ENCODE measurements around the gene CDC37. TPM values are rescaled to one million over a fixed set of nuclear protein-coding genes. Genes with fewer than 3 reads are reported as not detected.
A peak's percentile ranks its signal among the peaks of the same experiment; 100 is the strongest.

The CDC37 gene
- total and polyA plus RNA-seq, 2 of the 4 experiments (the other 2 are of a cell fraction): 209 to 650 TPM

GRCh38 chr19:10431943-10432735 is 28.8 kb upstream of the CDC37 start:
- Histone ChIP-seq H3K27ac (ENCODE audit: insufficient read depth, low read length) (no peak overlapping the region), H3K79me1 (ENCODE audit: low read depth in 1 of 2, low read length in 2 of 2) (peaks cover 16 to 41% of the 10 kb centered on the region in 2 experiments), H3K4me3 (ENCODE audit: insufficient read depth, low read depth, low read length) (peak overlapping the region; percentile 48), H3K23ac (ENCODE audit: low read depth, low read length) (no peak overlapping the region), H3K14ac (replicated peaks; ENCODE audit: low read depth, low read length) (no peak overlapping the region), H2BK20ac (ENCODE audit: low read depth, low read length) (no peak overlapping the region), H3K4me1 (ENCODE audit: control insufficient read depth, insufficient read depth, low read length) (peaks cover 9% of the 10 kb centered on the region), H2BK15ac (ENCODE audit: low read depth, low read length) (no peak overlapping the region), H3K27me3 (ENCODE audit: control insufficient read depth, insufficient read depth, low read length) (peaks cover 7% of the 10 kb centered on the region; the same call in 1 of the 2 replicates), H3K4me2 (ENCODE audit: low read depth, low read length) (peak overlapping the region; percentile 92), H2AK9ac (replicated peaks; ENCODE audit: low read depth, low read length, poor library complexity) (peak overlapping the region; percentile 97), H4K20me1 (ENCODE audit: insufficient read depth, low read length) (0 out of 2 replicates have a peak, but pooled peaks cover 5% of the 10 kb centered on the region), H2AK5ac (ENCODE audit: low read depth, low read length) (no peak overlapping the region), H4K91ac (ENCODE audit: insufficient read depth, low read depth, low read length) (no peak overlapping the region), H3K9me1 (ENCODE audit: insufficient read depth, low read length) (peaks cover 3% of the 10 kb centered on the region; the same call in 1 of the 2 replicates), H3K18ac (ENCODE audit: low read depth, low read length) (no peak overlapping the region), H4K5ac (ENCODE audit: low read depth, low read length) (peak overlapping the region; percentile 67; the same call in 1 of the 2 replicates), H2BK5ac (ENCODE audit: low read depth, low read length, poor library complexity, severe bottlenecking) (no peak overlapping the region), H3K4ac (ENCODE audit: low read depth, low read length) (peak overlapping the region; percentile 18; the same call in 1 of the 2 replicates), H3K56ac (ENCODE audit: extremely low read depth, insufficient read depth, low read length) (no peak overlapping the region; the same call in 1 of the 2 replicates), H3K9ac (ENCODE audit: low read depth, low read length) (0 out of 2 replicates have a peak overlapping the region, but pooled peaks have one; percentile 57), H2BK120ac (ENCODE audit: low read depth, low read length) (no peak overlapping the region), H4K8ac (ENCODE audit: low read depth in 2 of 2, low read length in 2 of 2) (peak overlapping the region; percentile 49 to 53; a peak in 2 of 4 replicates), H2AFZ (replicated peaks; ENCODE audit: low read length, poor library complexity) (peak overlapping the region; percentile 97), H3K9me3 (ENCODE audit: control insufficient read depth, insufficient read depth, low read length) (no peaks in the 10 kb centered on the region), H3K36me3 (ENCODE audit: control insufficient read depth, insufficient read depth, low read length) (peaks cover 4% of the 10 kb centered on the region; the same call in 1 of the 2 replicates)
- 4% methylated on average over 9 of the region's 64 CpGs; no CpG with 5 or more reads in 1 of the 2 experiments for WGBS, 2 experiments (ENCODE audit: extremely low coverage in 2 of 2, insufficient read length in 1 of 2)
- no TSS peak for BruUV-seq (replicated peaks)
- DNase-seq (no peak), ATAC-seq (ENCODE audit: low read depth) (peak; percentile 77)
- POLR2A ChIA-PET (ENCODE audit: unreplicated experiment): no interaction called here
- dilution Hi-C loops (cut with HindIII; ENCODE audit: low sequenced_read_pairs, unreplicated experiment) (no loop called here), intact Hi-C loops (cut with micrococcal nuclease) (no loop called here), in situ Hi-C loops (cut with MboI; ENCODE audit: low sequenced_read_pairs) (no loop called here)
- TF ChIP-seq MAZ (IDR thresholded peaks at IDR 0.05; ENCODE audit: borderline replicate concordance, low read depth, low read length) (peak; percentile 46; the same call in 1 of the 2 replicates), CEBPB (IDR thresholded peaks at IDR 0.05; ENCODE audit: low read depth, low read length) (no peak)
- CTCF ChIA-PET: interaction anchor here (1.0 kb wide), 1 partner anchor 29 kb away, joined by 3 read pairs; the partner anchor contains the start of gene CDC37

Measured in IMR-90 (cell line).